Measurements from ENCODE around the gene CLOCK.

The CLOCK gene

DNA sequence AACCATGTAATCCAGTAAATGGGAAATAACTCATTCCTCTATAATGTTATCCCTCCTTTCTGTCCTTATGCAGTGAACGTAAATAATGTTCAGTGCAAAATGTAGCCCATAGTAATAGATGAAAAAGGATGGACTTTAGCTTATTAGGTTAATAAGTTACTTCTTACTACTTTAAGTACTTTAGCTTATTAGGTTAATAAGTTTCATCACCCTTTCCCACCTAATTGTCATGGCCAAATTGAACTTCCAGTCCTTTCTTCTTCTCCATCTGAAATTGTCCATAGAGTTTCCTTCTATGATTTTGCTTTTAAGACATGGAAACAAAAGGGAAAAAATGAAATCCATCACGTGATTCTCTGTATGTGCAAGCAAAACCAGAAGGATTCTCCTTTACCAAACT lies 166.1 kb downstream of the CLOCK start:
- Histone ChIP-seq H3K27ac (ENCODE audit: extremely low read depth, low read depth, low read length) (no peak overlapping the region), H3K4me3 (ENCODE audit: low read depth, low read length) (no peak overlapping the region), H3K36me3 (ENCODE audit: control insufficient read depth in 2 of 2, insufficient read depth in 1 of 2, low read length in 2 of 2) (no peaks in the 10 kb centered on the region), H3K4me1 (ENCODE audit: control insufficient read depth, insufficient read depth, low read length) (no peaks in the 10 kb centered on the region), H3K9me3 (ENCODE audit: control insufficient read depth, insufficient read depth, low read depth, low read length) (no peaks in the 10 kb centered on the region)
- ChIA-PET POLR2A (interaction anchor here (0.6 kb wide), 1 partner anchor 9 kb away, joined by 4 read pairs; no protein-coding TSS in a partner anchor), CTCF (no interaction called here)
- TF ChIP-seq ZNF776 (tag by site-specific recombination; IDR thresholded peaks at IDR 0.05; ENCODE audit: borderline replicate concordance) (no peak), YY1 (tag by site-specific recombination; IDR thresholded peaks at IDR 0.05) (no peak), ZNF426 (tag by site-specific recombination; IDR thresholded peaks at IDR 0.05) (no peak), HOXC10 (CRISPR knock-in tag; IDR thresholded peaks at IDR 0.05) (no peak), ZBTB1 (tag by site-specific recombination; IDR thresholded peaks at IDR 0.05) (no peak), ZNF76 (tag by site-specific recombination; IDR thresholded peaks at IDR 0.05; ENCODE audit: borderline replicate concordance, low read depth) (no peak), KLF8 (tag by site-specific recombination; IDR thresholded peaks at IDR 0.05) (no peak), ZNF707 (tag by site-specific recombination; IDR thresholded peaks at IDR 0.05) (no peak), ZBTB7A (tag by site-specific recombination; IDR thresholded peaks at IDR 0.05; ENCODE audit: low read depth) (no peak), ZNF473 (tag by site-specific recombination; IDR thresholded peaks at IDR 0.05) (no peak), ZNF324 (tag by site-specific recombination; IDR thresholded peaks at IDR 0.05) (no peak), ZNF169 (tag by site-specific recombination; IDR thresholded peaks at IDR 0.05) (no peak), ZNF214 (tag by site-specific recombination; IDR thresholded peaks at IDR 0.05; ENCODE audit: borderline replicate concordance) (no peak), ZNF2 (tag by site-specific recombination; IDR thresholded peaks at IDR 0.05) (no peak), ZNF23 (tag by site-specific recombination; IDR thresholded peaks at IDR 0.05; ENCODE audit: borderline replicate concordance) (no peak), BCL11B (tag by site-specific recombination; IDR thresholded peaks at IDR 0.05; ENCODE audit: low read depth) (no peak), ZNF621 (tag by site-specific recombination; IDR thresholded peaks at IDR 0.05) (no peak)
- TF ChIP-seq, protein P1, sequence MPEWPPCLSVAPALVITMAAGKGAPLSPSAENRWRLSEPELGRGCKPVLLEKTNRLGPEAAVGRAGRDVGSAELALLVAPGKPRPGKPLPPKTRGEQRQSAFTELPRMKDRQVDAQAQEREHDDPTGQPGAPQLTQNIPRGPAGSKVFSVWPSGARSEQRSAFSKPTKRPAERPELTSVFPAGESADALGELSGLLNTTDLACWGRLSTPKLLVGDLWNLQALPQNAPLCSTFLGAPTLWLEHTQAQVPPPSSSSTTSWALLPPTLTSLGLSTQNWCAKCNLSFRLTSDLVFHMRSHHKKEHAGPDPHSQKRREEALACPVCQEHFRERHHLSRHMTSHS (tag by site-specific recombination; IDR thresholded peaks at IDR 0.05) = no peak
- TF ChIP-seq, protein P2, sequence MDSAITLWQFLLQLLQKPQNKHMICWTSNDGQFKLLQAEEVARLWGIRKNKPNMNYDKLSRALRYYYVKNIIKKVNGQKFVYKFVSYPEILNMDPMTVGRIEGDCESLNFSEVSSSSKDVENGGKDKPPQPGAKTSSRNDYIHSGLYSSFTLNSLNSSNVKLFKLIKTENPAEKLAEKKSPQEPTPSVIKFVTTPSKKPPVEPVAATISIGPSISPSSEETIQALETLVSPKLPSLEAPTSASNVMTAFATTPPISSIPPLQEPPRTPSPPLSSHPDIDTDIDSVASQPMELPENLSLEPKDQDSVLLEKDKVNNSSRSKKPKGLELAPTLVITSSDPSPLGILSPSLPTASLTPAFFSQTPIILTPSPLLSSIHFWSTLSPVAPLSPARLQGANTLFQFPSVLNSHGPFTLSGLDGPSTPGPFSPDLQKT (IDR thresholded peaks at IDR 0.05; ENCODE audit: borderline replicate concordance, low read depth, low read length) = no peak
- TF ChIP-seq, protein P3, sequence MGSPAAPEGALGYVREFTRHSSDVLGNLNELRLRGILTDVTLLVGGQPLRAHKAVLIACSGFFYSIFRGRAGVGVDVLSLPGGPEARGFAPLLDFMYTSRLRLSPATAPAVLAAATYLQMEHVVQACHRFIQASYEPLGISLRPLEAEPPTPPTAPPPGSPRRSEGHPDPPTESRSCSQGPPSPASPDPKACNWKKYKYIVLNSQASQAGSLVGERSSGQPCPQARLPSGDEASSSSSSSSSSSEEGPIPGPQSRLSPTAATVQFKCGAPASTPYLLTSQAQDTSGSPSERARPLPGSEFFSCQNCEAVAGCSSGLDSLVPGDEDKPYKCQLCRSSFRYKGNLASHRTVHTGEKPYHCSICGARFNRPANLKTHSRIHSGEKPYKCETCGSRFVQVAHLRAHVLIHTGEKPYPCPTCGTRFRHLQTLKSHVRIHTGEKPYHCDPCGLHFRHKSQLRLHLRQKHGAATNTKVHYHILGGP (tag by site-specific recombination; IDR thresholded peaks at IDR 0.05) = no peak

DNA sequence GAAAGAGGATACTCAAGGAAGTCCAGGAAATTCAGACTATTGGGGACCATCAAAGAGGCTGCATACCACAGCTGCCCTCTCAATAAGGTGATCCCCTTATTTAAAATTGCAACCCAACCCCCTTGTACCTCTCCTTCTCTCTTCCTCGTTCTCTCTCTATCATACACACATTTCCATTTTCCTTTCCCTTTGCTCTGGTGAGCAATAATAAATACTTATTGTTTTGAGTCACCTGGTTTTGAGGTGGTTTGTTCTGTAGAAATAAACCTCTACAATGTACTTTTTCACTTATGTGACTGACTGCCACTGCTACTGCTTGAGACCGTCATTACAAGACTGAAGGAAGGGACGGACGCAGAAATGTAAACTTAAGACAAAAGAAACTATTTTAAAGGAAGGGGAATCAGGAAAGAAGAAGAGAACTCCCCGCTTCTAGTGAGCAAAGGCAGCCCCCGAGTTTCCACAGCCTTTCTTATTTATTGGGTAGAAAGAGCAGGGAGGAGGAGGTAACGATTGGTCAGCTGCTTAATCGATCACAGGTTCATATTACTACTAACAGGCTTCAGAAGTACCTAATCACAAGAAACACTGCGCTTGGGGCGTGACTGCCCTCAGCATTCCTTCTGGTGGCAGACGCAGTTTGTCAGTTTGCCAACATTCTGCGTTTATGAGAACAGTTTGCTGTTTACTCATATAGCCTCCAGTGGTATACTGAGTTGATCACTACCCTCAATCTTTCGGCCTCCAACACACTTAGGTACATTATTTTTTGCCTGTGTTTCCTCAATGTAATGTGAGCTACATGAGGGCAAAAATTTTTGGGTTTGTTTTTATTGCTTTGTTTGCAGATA lies 167.9 kb downstream of the CLOCK start:
- Histone ChIP-seq H3K4me3 (ENCODE audit: low read depth, low read length) (no peak overlapping the region), H3K27ac (ENCODE audit: extremely low read depth, low read depth, low read length) (no peak overlapping the region), H3K36me3 (ENCODE audit: control insufficient read depth in 2 of 2, insufficient read depth in 1 of 2, low read length in 2 of 2) (no peaks in the 10 kb centered on the region; a peak in 1 of 3 replicates), H3K9me3 (ENCODE audit: control insufficient read depth, insufficient read depth, low read depth, low read length) (no peaks in the 10 kb centered on the region), H3K4me1 (ENCODE audit: control insufficient read depth, insufficient read depth, low read length) (no peaks in the 10 kb centered on the region)
- ChIA-PET POLR2A (no interaction called here), CTCF (interaction anchor here (0.6 kb wide), 1 partner anchor 1057 kb away, joined by 3 read pairs; no protein-coding TSS in a partner anchor)
- no peak for TF ChIP-seq ZNF549 (tag by site-specific recombination; IDR thresholded peaks at IDR 0.05)
- TF ChIP-seq ZNF433 (tag by site-specific recombination; IDR thresholded peaks at IDR 0.05; ENCODE audit: low read depth) = no peak
- TF ChIP-seq ZNF610 (tag by site-specific recombination; IDR thresholded peaks at IDR 0.05; ENCODE audit: borderline replicate concordance) = no peak
- peak; percentile 47; the same call in 1 of the 2 replicates for TF ChIP-seq GLIS1 (tag by site-specific recombination; IDR thresholded peaks at IDR 0.05)
- no peak for TF ChIP-seq HOXD13 (CRISPR knock-in tag; IDR thresholded peaks at IDR 0.05; ENCODE audit: borderline replicate concordance)
- no peak for TF ChIP-seq ZNF394 (tag by site-specific recombination; IDR thresholded peaks at IDR 0.05; ENCODE audit: borderline replicate concordance)
- TF ChIP-seq, protein P4, sequence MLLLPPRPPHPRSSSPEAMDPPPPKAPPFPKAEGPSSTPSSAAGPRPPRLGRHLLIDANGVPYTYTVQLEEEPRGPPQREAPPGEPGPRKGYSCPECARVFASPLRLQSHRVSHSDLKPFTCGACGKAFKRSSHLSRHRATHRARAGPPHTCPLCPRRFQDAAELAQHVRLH (tag by site-specific recombination; IDR thresholded peaks at IDR 0.05) = 0 out of 2 replicates have a peak, but pooled peaks have one; percentile 11
- no peak for TF ChIP-seq ZNF626 (tag by site-specific recombination; IDR thresholded peaks at IDR 0.05)
- no peak for TF ChIP-seq ZNF404 (tag by site-specific recombination; IDR thresholded peaks at IDR 0.05)
- TF ChIP-seq ZNF792 (tag by site-specific recombination; IDR thresholded peaks at IDR 0.05) = 0 out of 2 replicates have a peak, but pooled peaks have one; percentile 43
- TF ChIP-seq WT1 (tag by site-specific recombination; IDR thresholded peaks at IDR 0.05) = no peak
- no peak for TF ChIP-seq ZNF354C (tag by site-specific recombination; IDR thresholded peaks at IDR 0.05; ENCODE audit: borderline replicate concordance, low read depth)
- TF ChIP-seq ZNF133 (tag by site-specific recombination; IDR thresholded peaks at IDR 0.05) = no peak

All from HEK293 (cell line).